Caco-2 (cell line): Measurements from ENCODE around the gene KIF18B. TPM values are rescaled to one million over a fixed set of nuclear protein-coding genes. Genes with fewer than 3 reads are reported as not detected.

Experiments
- BruUV-seq: library from RNA; stranded (reverse); fragments of 400-500 nt; replicated peaks from 2 replicates; lab custom pipeline; 2021; lab: Mats Ljungman, UMichigan
- CTCF ChIA-PET: fragments of 300-600 bp; sonication (Branson Sonifier 250); formaldehyde crosslinking; loops from one replicate; lab custom pipeline; 2022; ENCODE audit warnings: antibody characterized with exemption; lab: Charles Lee
- POLR2A ChIA-PET: fragments of 300-600 bp; sonication (Branson Sonifier 250); formaldehyde crosslinking; loops from one replicate; lab custom pipeline; 2022; ENCODE audit warnings: antibody characterized with exemption; lab: Charles Lee
- DNase-seq, 2 experiments: peaks; one replicate each; pipeline versions ENCODE4 v3.0.0 to v3.0.0-alpha.2; 2020 to 2022
- H3K27me3 ChIP-seq: replicated peaks from 2 replicates; pipeline ENCODE4 v1.6.0; 2011; ENCODE audit warnings: low read length; ENCODE audit not compliant: control insufficient read depth, insufficient read depth
- H3K36me3 ChIP-seq: 2 replicates; pipeline ENCODE4 v1.5.1; 2011; ENCODE audit warnings: low read length; ENCODE audit not compliant: control insufficient read depth, insufficient read depth
- H3K4me1 ChIP-seq: fragments of 250-450 bp; sonication (Bioruptor Pico); 2 replicates; pipeline ENCODE4 v1.5.1; 2020; ENCODE audit warnings: mild to moderate bottlenecking
- H3K4me3 ChIP-seq: 2 replicates; pipeline ENCODE4 v1.5.1; 2011; ENCODE audit warnings: low read depth, mild to moderate bottlenecking, control low read depth, low read length
- H3K9me3 ChIP-seq: fragments of 250-450 bp; sonication (Bioruptor Pico); 2 replicates; pipeline ENCODE4 v1.5.1; 2020; ENCODE audit warnings: mild to moderate bottlenecking, moderate library complexity
- H3K27ac Mint-ChIP-seq: one replicate; pipeline ENCODE4 v1.8.0; 2022; ENCODE audit warnings: mixed read lengths; ENCODE audit not compliant: unreplicated experiment
- H3K27me3 Mint-ChIP-seq: one replicate; pipeline ENCODE4 v1.8.0; 2022; ENCODE audit warnings: mixed read lengths; ENCODE audit not compliant: insufficient read depth, unreplicated experiment
- H3K36me3 Mint-ChIP-seq: one replicate; pipeline ENCODE4 v1.8.0; 2022; ENCODE audit warnings: mild to moderate bottlenecking, mixed read lengths; ENCODE audit not compliant: insufficient read depth, unreplicated experiment
- H3K4me1 Mint-ChIP-seq: one replicate; pipeline ENCODE4 v1.8.0; 2022; ENCODE audit warnings: low read depth, mixed read lengths; ENCODE audit not compliant: unreplicated experiment
- H3K4me3 Mint-ChIP-seq: one replicate; pipeline ENCODE4 v1.8.0; 2022; ENCODE audit warnings: mild to moderate bottlenecking, moderate library complexity, mixed read lengths; ENCODE audit not compliant: unreplicated experiment
- H3K9me3 Mint-ChIP-seq: one replicate; pipeline ENCODE4 v1.8.0; 2022; ENCODE audit warnings: mixed read lengths; ENCODE audit not compliant: unreplicated experiment
- intact Hi-C: fragments of 100-400 bp; cut with micrococcal nuclease; formaldehyde crosslinking; loops from one replicate; pipeline ENCODE4 v1.10.0; 2022; ENCODE audit not compliant: unreplicated experiment
- total RNA-seq: library from RNA; stranded (reverse); gene quantifications from 2 replicates; pipeline ENCODE4 v1.2.3, GENCODE V29; 2022
- TF ChIP-seq, protein P1 (sequence below), 2 experiments: fragments of 200-600 bp in 1 of 2; IDR thresholded peaks; 1 replicate in 1 of 2; 2 replicates in 1 of 2; pipeline versions ENCODE4 v1.5.1 to v1.8.0; 2011 to 2022; ENCODE audit warnings: antibody characterized with exemption in 1 of 2, control low read depth in 1 of 2, inconsistent platforms in 1 of 2, low read depth in 1 of 2, low read length in 1 of 2, mild to moderate bottlenecking in 1 of 2, moderate library complexity in 1 of 2; ENCODE audit not compliant: insufficient read depth in 1 of 2, severe bottlenecking in 1 of 2, unreplicated experiment in 1 of 2

Gene KIF18B
- total RNA-seq, 1 experiment from 2014 or later, result 68.4 TPM

DNA sequence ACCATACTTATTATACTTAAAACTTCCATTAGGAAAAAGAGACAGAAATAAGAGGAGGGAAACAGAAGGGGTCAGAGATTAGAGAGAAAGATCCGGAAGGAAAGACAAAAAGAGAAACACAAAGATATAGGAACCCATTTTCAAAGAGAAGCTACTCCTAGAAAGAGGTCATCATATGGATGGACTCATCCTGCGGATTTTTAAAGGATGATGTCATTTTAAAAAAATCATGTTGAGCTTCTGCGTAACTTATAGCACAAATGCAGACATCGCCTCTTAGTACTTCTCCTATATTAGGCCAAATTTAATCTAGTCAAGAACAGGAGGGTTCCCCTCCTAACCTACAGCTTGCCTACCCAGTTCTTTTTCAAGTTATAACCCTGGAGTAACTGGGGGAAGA lies 66.4 kb downstream of the KIF18B start:
- POLR2A ChIA-PET, result no interaction called here
- intact Hi-C loops, result no loop called here
- H3K9me3 ChIP-seq, result no peaks in the 10 kb centered on the region
- no peak overlapping the region for H3K4me3 ChIP-seq
- H3K36me3 Mint-ChIP-seq, result peaks cover 84% of the 10 kb centered on the region
- no TSS peak for BruUV-seq
- no peaks in the 10 kb centered on the region for H3K4me1 ChIP-seq
- TF ChIP-seq, protein P1, sequence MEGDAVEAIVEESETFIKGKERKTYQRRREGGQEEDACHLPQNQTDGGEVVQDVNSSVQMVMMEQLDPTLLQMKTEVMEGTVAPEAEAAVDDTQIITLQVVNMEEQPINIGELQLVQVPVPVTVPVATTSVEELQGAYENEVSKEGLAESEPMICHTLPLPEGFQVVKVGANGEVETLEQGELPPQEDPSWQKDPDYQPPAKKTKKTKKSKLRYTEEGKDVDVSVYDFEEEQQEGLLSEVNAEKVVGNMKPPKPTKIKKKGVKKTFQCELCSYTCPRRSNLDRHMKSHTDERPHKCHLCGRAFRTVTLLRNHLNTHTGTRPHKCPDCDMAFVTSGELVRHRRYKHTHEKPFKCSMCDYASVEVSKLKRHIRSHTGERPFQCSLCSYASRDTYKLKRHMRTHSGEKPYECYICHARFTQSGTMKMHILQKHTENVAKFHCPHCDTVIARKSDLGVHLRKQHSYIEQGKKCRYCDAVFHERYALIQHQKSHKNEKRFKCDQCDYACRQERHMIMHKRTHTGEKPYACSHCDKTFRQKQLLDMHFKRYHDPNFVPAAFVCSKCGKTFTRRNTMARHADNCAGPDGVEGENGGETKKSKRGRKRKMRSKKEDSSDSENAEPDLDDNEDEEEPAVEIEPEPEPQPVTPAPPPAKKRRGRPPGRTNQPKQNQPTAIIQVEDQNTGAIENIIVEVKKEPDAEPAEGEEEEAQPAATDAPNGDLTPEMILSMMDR (IDR thresholded peaks at IDR 0.05; ENCODE audit: insufficient read depth in 1 of 2, low read depth in 1 of 2, low read length in 1 of 2, severe bottlenecking in 1 of 2, unreplicated experiment in 1 of 2), result no peak
- no peaks in the 10 kb centered on the region for H3K4me1 Mint-ChIP-seq
- no peak overlapping the region for H3K4me3 Mint-ChIP-seq
- DNase-seq, result no peak
- no peak overlapping the region for H3K27ac Mint-ChIP-seq
- H3K27me3 ChIP-seq, result no peaks in the 10 kb centered on the region
- H3K9me3 Mint-ChIP-seq, result no peaks in the 10 kb centered on the region
- no peaks in the 10 kb centered on the region; the same call in none of the 2 replicates for H3K36me3 ChIP-seq
- no peaks in the 10 kb centered on the region for H3K27me3 Mint-ChIP-seq
- CTCF ChIA-PET, result interaction anchor here (0.9 kb wide), 1 partner anchor 101 kb away, joined by 3 read pairs; no protein-coding TSS in a partner anchor

DNA sequence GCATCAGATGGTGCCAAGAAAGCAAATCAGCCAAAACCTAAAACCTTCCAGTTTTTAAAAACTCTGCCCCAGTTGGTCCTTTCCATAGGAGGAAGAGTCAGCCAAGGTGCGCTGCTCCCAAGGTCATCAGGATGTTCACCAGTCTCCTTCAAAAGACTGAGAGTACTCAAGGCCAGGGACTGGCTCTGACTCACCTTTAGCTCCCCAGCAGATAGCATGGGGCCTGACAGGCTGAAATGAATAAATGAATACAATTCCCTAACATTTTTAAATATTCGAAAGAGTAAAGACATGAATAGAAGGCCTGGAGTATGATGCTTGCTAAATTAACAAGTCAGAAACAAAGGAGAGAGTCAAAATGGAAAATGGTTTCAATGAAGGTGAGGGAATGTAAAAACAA lies 67.5 kb downstream of the KIF18B start:
- no TSS peak for BruUV-seq
- H3K27me3 ChIP-seq, result no peaks in the 10 kb centered on the region
- POLR2A ChIA-PET, result no interaction called here
- intact Hi-C loops, result no loop called here
- peaks cover 89% of the 10 kb centered on the region for H3K36me3 Mint-ChIP-seq
- no peaks in the 10 kb centered on the region for H3K9me3 Mint-ChIP-seq
- H3K36me3 ChIP-seq, result no peaks in the 10 kb centered on the region; the same call in none of the 2 replicates
- no peak overlapping the region for H3K27ac Mint-ChIP-seq
- H3K27me3 Mint-ChIP-seq, result no peaks in the 10 kb centered on the region
- H3K4me1 Mint-ChIP-seq, result no peaks in the 10 kb centered on the region
- no peak for DNase-seq
- CTCF ChIA-PET, result no interaction called here
- no peak overlapping the region for H3K4me3 ChIP-seq
- no peak overlapping the region for H3K4me3 Mint-ChIP-seq
- H3K9me3 ChIP-seq, result no peaks in the 10 kb centered on the region
- H3K4me1 ChIP-seq, result no peaks in the 10 kb centered on the region
- TF ChIP-seq, protein P1 (IDR thresholded peaks at IDR 0.05; ENCODE audit: insufficient read depth in 1 of 2, low read depth in 1 of 2, low read length in 1 of 2, severe bottlenecking in 1 of 2, unreplicated experiment in 1 of 2), result no peak

DNA sequence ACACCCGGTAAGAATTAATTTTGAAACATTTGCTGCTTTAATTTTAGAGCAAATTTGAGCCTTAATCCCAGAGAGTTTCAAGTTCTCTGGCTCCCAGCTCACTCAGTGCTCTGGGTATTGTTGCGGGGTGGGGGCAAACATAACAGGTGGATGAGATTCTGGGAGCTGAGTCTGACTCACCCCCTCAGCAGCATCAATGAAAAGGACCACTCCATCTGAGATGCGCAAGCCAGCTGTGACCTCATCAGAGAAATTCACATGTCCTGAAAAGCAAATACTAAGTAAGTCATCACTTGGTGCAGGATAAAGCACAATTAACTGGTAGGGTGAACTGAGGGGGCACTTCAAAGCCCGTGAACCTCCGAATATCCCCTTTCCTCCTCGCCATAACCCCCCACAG lies 68.2 kb downstream of the KIF18B start:
- H3K36me3 Mint-ChIP-seq, result peaks cover 83% of the 10 kb centered on the region
- no peaks in the 10 kb centered on the region for H3K9me3 Mint-ChIP-seq
- H3K4me3 ChIP-seq, result no peak overlapping the region
- intact Hi-C loops, result no loop called here
- ChIA-PET CTCF (interaction anchor here (0.7 to 1.6 kb wide), 7 partner anchors 10 to 120 kb away, joined by 3 to 11 read pairs (median 5); partner anchors contain the start of gene EFTUD2), POLR2A (no interaction called here)
- H3K4me1 Mint-ChIP-seq, result no peaks in the 10 kb centered on the region
- H3K27me3 Mint-ChIP-seq, result no peaks in the 10 kb centered on the region
- no peaks in the 10 kb centered on the region for H3K4me1 ChIP-seq
- H3K4me3 Mint-ChIP-seq, result no peak overlapping the region
- no peaks in the 10 kb centered on the region for H3K9me3 ChIP-seq
- no TSS peak for BruUV-seq
- H3K36me3 ChIP-seq, result no peaks in the 10 kb centered on the region; the same call in none of the 2 replicates
- no peaks in the 10 kb centered on the region for H3K27me3 ChIP-seq
- no peak for DNase-seq
- no peak overlapping the region for H3K27ac Mint-ChIP-seq
- TF ChIP-seq, protein P1 (IDR thresholded peaks at IDR 0.05; ENCODE audit: insufficient read depth in 1 of 2, low read depth in 1 of 2, low read length in 1 of 2, severe bottlenecking in 1 of 2, unreplicated experiment in 1 of 2), result no peak
